ENCODE results near the gene BMP2K.
"Not testable (repeated sequence)": the region's sequence is repeated elsewhere in the genome, so short reads cannot be mapped to it uniquely, and the experiment has no call there.

The BMP2K gene

DNA sequence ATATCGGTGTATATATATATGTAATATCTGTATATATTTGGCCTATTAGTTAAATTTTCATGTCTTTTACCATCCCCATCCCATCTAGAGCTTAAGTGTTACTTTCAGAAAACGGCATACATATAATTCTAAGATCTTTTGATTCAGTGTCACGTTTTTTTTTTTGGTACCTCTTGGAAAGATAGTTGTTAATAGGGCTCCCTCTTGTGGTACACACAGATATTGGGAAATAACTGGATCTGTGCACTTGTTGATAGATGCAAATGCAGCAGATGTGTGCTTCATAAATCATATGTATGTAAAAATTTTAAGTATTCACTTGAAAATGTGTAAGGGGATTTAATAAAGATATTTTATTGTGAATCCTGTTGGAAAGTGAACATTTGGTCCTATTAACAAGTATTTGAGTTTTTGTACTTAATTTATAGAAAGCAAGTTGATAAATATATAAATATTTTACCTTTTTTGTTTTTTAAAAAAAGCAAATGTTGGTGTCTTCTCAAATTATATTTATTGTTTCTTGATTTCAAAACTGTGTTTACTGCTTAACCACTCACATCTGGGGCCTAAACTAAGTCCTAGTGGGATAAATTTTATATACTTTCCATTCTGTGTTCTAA, 88.4 kb downstream of the BMP2K start:
- peak; percentile 78 for DNase-seq (ENCODE audit: low spot score)

- DNase-seq (ENCODE audit: low spot score) = no peak
These were observed 89.3 kb downstream of the BMP2K start for GRCh38 chr4:78865451-78865850.

- not testable (repeated sequence) for DNase-seq (ENCODE audit: low spot score)
These were observed 92.6 kb downstream of the BMP2K start for GRCh38 chr4:78868712-78869111.

DNA sequence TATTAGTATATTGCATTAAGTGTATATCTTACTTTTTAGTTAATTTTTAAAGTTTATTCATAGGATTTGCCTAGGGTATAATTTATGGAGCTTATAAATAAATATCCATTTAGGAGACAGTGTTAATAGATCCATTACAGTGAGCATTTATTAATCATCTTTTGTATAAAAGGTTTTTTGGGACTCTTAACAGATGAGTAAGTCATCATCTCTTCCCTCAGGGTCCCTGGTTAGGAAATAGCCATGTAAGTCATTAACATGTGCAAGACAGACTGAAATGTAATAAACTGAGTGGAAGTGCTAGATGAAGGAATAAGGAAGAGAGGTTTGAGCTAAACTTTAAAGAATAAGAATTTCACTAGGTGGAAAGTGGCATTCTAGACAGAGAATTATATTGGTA, 93.9 kb downstream of the BMP2K start:
- no peak for DNase-seq (ENCODE audit: low spot score)

- DNase-seq (ENCODE audit: low spot score) = no peak
These were observed 100.6 kb downstream of the BMP2K start for GRCh38 chr4:78876568-78877320.

DNA sequence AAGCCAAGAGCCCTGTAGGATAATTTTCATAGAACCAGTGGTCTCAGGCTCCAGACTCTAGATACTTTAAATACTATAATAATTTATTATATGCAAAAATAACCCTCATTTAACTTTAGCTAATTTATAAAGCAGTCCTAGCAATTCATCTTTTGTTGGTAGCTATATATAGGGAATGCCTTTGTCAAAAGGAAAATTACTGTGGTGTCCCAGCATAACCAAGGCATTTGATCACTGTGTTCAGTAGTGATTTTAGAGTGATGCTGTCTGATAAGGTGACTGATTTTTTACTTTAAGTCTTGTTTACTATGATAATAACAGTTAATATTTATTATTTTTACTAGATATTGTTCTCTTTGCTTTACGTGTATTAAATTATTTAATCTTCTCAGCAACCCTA, 101.9 kb downstream of the BMP2K start:
- no peak for DNase-seq (ENCODE audit: low spot score)

GRCh38 chr4:78880874-78881492, 104.8 kb downstream of the BMP2K start:
- DNase-seq (ENCODE audit: low spot score) = no peak

DNA sequence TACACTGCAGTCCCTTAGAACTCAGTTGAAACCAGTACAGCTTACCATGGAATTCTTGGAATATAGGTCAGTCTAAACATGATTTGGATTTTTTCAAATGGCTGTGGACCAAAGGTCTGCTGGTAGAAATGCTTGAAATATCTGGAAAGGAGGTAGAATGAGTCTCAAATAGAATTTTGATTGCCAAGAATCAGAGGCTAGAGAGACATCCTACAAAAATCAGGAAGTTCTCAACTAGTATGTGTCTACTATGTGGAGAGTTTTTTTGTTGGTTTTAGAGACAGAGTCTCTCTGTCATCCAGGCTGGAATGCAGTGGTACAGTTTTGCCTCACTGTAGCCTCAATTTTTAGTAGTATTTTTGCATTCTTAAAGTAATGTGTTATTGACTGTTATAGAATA, 109.4 kb downstream of the BMP2K start:
- DNase-seq (ENCODE audit: low spot score) = no peak

GRCh38 chr4:78889955-78890354, 113.8 kb downstream of the BMP2K start:
- no peak for DNase-seq (ENCODE audit: low spot score)

- no peak for DNase-seq (ENCODE audit: low spot score)
These were observed 123.2 kb downstream of the BMP2K start for GRCh38 chr4:78899302-78899701.

DNA sequence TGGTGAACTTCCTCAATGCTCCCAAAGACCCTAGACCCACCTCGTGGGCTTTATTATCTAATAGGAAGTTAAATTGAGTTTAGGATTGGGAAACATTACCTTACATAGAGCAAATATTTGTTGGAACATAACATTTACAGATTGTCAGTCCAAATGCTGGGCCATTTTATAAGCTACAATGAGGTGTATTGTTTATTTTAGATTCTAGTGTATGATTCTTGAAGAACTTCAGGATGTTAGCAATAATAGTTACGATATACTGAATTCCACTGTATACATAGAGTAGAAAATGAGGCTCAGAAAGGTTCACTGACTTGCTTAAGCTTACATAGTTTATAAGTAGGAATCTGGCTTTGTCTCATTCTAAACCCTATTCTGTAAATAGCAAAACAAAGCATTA, 125.7 kb downstream of the BMP2K start:
- DNase-seq (ENCODE audit: low spot score) = no peak

GRCh38 chr4:78902298-78902697, 126.1 kb downstream of the BMP2K start:
- DNase-seq (ENCODE audit: low spot score) = no peak

DNA sequence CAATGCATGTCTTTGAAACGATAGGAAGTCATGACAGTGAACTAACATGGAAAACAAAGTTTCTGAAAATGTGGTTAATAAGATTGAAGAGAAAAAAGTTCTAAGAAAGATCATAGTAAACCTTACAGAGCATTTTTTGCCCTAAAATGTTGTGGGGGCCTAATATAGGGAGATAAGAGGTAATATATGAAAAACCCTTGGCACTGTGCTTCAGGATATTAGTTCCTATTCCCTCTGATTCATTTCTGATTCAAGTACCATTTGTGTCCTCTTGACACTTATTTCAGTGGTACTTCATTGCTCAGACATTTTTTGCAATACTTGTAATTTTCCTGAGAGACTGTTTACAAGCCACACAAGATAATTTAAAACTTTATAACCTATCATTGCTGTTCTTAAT, 128.0 kb downstream of the BMP2K start:
- DNase-seq (ENCODE audit: low spot score) = no peak

- no peak for DNase-seq (ENCODE audit: low spot score)
These were observed 131.5 kb downstream of the BMP2K start for GRCh38 chr4:78907638-78908037.

DNA sequence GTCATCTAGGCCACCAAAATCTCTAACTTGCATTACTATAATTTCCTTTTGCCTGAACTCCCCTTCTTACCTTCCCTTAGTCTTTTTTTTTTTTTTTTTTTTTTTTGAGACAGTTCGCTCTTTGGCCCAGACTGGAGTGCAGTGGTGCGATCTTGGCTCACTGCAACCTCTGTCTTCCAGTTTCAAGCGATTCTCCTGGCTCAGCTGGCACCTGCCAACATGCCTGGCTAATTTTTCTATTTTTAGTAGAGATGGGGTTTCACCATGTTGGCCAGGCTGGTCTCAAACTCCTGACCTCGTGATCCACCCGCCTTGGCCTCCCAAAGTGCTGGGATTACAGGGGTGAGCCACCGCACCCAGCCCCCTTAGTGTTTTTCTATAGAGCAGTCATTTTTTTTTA, 132.8 kb downstream of the BMP2K start:
- not testable (repeated sequence) for DNase-seq (ENCODE audit: low spot score)

DNA sequence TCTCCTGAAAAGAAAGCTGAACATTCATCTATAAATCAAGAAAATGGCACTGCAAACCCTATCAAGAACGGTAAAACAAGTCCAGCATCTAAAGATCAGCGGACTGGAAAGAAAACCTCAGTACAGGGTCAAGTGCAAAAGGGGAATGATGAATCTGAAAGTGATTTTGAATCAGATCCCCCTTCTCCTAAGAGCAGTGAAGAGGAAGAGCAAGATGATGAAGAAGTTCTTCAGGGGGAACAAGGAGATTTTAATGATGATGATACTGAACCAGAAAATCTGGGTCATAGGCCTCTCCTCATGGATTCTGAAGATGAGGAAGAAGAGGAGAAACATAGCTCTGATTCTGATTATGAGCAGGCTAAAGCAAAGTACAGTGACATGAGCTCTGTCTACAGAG, 134.5 kb downstream of the BMP2K start:
- no peak for DNase-seq (ENCODE audit: low spot score)

GRCh38 chr4:78922207-78922606, 146.1 kb downstream of the BMP2K start:
- DNase-seq (ENCODE audit: low spot score) = no peak

GRCh38 chr4:78923464-78924312, 147.5 kb downstream of the BMP2K start:
- no peak for DNase-seq (ENCODE audit: low spot score)

GRCh38 chr4:78926826-78927225, 150.7 kb downstream of the BMP2K start:
- DNase-seq (ENCODE audit: low spot score) = no peak

DNA sequence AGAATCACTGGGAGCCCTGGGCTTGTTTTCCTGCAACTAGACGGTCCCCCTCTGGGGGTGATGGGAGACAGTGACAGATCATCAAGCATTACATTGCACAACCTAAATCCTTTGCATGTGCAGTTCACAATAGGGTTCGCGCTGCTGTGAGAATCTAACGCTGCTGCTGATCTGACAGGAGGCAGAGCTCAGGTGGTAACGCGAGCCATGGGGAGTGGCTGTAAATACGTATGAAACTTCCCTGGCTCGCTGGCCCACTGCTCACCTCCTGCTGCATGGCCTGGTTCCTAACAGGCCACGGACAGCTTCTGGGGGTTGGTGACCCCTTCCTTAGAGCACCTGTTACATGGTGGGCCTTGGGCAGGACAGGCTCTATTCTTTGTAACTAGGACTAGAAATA, 152.7 kb downstream of the BMP2K start:
- DNase-seq (ENCODE audit: low spot score) = no peak

- no peak for DNase-seq (ENCODE audit: low spot score)
These were observed 154.0 kb downstream of the BMP2K start for GRCh38 chr4:78930016-78930629.

DNA sequence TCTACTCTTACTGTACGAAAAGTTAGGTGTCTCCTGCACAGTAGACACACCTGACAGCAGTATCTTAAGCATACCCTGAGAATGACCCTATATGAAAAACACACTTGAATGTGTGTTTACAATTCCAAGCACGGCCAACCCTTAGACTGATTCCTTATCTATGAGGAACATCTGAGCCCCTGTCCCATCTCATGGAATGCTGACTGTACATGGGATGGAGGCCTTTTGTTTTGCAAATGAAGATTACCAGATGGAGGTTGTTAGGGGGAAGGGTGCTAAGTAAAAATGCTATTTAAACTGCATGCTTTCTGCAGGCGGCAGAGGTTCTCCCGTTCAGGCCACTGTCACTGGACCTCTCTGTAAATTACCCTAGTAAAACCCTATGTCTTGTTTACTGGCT, 160.8 kb downstream of the BMP2K start:
- DNase-seq (ENCODE audit: low spot score) = no peak

All from LoVo (cell line).